GM12878 (cell line): ENCODE measurements around the gene CCDC12. TPM values are rescaled to one million over a fixed set of nuclear protein-coding genes. Genes with fewer than 3 reads are reported as not detected.

Source experiments
- CHD1 ChIP-seq: IDR thresholded peaks from 2 replicates; pipeline ENCODE4 v1.6.1; 2012; ENCODE audit warnings: low read depth, low read length, improper control_type of control experiment
- FOXM1 ChIP-seq: IDR thresholded peaks from 2 replicates; pipeline ENCODE4 v1.6.1; 2012; ENCODE audit warnings: low read depth, mild to moderate bottlenecking, inconsistent platforms, low read length, moderate library complexity
- HDAC2 ChIP-seq: fragments of 200-600 bp; sonication (generic); IDR thresholded peaks from 2 replicates; pipeline ENCODE4 v1.6.1; 2017
- NR2C1 ChIP-seq: fragments of 450-650 bp; IDR thresholded peaks from 2 replicates; pipeline ENCODE4 v1.6.1; 2017; ENCODE audit warnings: antibody characterized with exemption, mild to moderate bottlenecking, moderate library complexity
- PKNOX1 ChIP-seq: fragments of 450-650 bp; IDR thresholded peaks from 2 replicates; pipeline ENCODE4 v1.6.1; 2016; ENCODE audit warnings: mild to moderate bottlenecking
- POLR2AphosphoS2 ChIP-seq: IDR thresholded peaks from 2 replicates; pipeline ENCODE4 v1.6.1; 2011; ENCODE audit warnings: low read depth, mild to moderate bottlenecking, low read length, improper control_type of control experiment, moderate library complexity
- SKIL ChIP-seq: fragments of 450-650 bp; IDR thresholded peaks from 2 replicates; pipeline ENCODE4 v1.6.1; 2017; ENCODE audit warnings: mild to moderate bottlenecking, low read depth, inconsistent platforms; ENCODE audit not compliant: poor library complexity, severe bottlenecking
- SMAD1 ChIP-seq: fragments of 450-650 bp; IDR thresholded peaks from 2 replicates; pipeline ENCODE4 v1.6.1; 2018; ENCODE audit warnings: mild to moderate bottlenecking, low read depth; ENCODE audit not compliant: partially characterized antibody
- STAT3 ChIP-seq: IDR thresholded peaks from 2 replicates; pipeline ENCODE4 v1.6.1; 2011; ENCODE audit warnings: low read depth, low read length, improper control_type of control experiment
- USF1 ChIP-seq: IDR thresholded peaks from 2 replicates; pipeline ENCODE4 v1.6.1; 2011; ENCODE audit warnings: borderline replicate concordance, low read depth, mild to moderate bottlenecking, moderate library complexity, mixed read lengths, low read length; ENCODE audit not compliant: insufficient read depth; ENCODE audit errors: extremely low read length
- ZBTB11 ChIP-seq: fragments of 450-650 bp; formaldehyde crosslinking; IDR thresholded peaks from 2 replicates; pipeline ENCODE4 v1.5.0; 2022; ENCODE audit warnings: mild to moderate bottlenecking, missing genetic modification characterization
- polyA plus RNA-seq, 11 experiments: library from polyadenylated mRNA; depleted of rRNA in 4 of 11; unstranded in 6 of 11; stranded (reverse) in 5 of 11; fragments of >200 nt; fragmentation: Nextera tagmentation in 4 of 11; fragmentation: Illumina TruSeq in 1 of 11; extraction: Ambion mirVana in 4 of 11; extraction: Trizol in 1 of 11; gene quantifications; 1 replicate in 1 of 11; 2 replicates in 10 of 11; pipeline versions ENCODE4 v1.2.1 to v1.2.3, GENCODE V29; 2011 to 2016; ENCODE audit warnings: inconsistent platforms in 2 of 11, missing spikeins in 2 of 11, low read depth in 1 of 11
- total RNA-seq, 4 experiments: library from RNA; depleted of rRNA in 3 of 4; stranded (reverse); fragments of >200 nt in 3 of 4; fragmentation: Illumina TruSeq in 1 of 4; extraction: Trizol in 1 of 4; gene quantifications; 2 replicates each; pipeline versions ENCODE4 v1.2.1 to v1.2.3, GENCODE V29; 2013 to 2021

The CCDC12 gene
- total and polyA plus RNA-seq, 10 of the 15 experiments (the other 5 are each of a cell fraction or from before 2014, with no cell fraction given): 9.2 to 91.4 (median 61.3) TPM

- TF ChIP-seq SMAD1 (no peak), CHD1 (no peak), NR2C1 (no peak), PKNOX1 (no peak), STAT3 (no peak), HDAC2 (no peak), ZBTB11 (CRISPR knock-in tag) (no peak), USF1 (no peak), FOXM1 (no peak), SKIL (no peak), POLR2AphosphoS2 (no peak)
Observed at GRCh38 chr3:46904303-46905212, 72.0 kb downstream of the CCDC12 start (continued).
